Ecto neural progenitor cell (in vitro differentiated cells): ENCODE measurements around the gene PCDHGA6.
"Not testable (repeated sequence)": the region's sequence is repeated elsewhere in the genome, so short reads cannot be mapped to it uniquely, and the experiment has no call there.

Experiments used
- DNase-seq: peaks from one replicate; pipeline ENCODE4 v3.0.0-alpha.2; 2018; ENCODE audit warnings: low spot score

PCDHGA6 gene

DNA sequence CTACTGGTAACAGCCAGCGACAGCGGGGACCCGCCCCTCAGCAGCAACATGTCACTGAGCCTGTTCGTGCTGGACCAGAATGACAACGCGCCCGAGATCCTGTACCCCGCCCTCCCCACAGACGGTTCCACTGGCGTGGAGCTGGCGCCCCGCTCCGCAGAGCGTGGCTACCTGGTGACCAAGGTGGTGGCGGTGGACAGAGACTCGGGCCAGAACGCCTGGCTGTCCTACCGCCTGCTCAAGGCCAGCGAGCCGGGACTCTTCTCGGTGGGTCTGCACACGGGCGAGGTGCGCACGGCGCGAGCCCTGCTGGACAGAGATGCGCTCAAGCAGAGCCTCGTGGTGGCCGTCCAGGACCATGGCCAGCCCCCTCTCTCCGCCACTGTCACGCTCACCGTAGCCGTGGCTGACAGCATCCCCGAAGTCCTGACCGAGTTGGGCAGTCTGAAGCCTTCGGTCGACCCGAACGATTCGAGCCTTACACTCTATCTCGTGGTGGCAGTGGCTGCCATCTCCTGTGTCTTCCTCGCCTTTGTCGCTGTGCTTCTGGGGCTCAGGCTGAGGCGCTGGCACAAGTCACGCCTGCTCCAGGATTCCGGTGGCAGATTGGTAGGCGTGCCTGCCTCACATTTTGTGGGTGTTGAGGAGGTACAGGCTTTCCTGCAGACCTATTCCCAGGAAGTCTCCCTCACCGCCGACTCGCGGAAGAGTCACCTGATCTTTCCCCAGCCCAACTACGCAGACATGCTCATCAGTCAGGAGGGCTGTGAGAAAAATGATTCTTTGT lies 20.9 kb downstream of the PCDHGA6 start:
- not testable (repeated sequence) for DNase-seq

GRCh38 chr5:141397756-141398551 lies 24.3 kb downstream of the PCDHGA6 start, which contains the start of gene PCDHGB5:
TSS of gene PCDHGB5 (plus strand) at chr5:141397947. CDS start at chr5:141398128, 181 bp downstream.
- DNase-seq, result not testable (repeated sequence)

- no peak for DNase-seq
Observed at GRCh38 chr5:141398608-141399007, 24.9 kb downstream of the PCDHGA6 start.

DNA sequence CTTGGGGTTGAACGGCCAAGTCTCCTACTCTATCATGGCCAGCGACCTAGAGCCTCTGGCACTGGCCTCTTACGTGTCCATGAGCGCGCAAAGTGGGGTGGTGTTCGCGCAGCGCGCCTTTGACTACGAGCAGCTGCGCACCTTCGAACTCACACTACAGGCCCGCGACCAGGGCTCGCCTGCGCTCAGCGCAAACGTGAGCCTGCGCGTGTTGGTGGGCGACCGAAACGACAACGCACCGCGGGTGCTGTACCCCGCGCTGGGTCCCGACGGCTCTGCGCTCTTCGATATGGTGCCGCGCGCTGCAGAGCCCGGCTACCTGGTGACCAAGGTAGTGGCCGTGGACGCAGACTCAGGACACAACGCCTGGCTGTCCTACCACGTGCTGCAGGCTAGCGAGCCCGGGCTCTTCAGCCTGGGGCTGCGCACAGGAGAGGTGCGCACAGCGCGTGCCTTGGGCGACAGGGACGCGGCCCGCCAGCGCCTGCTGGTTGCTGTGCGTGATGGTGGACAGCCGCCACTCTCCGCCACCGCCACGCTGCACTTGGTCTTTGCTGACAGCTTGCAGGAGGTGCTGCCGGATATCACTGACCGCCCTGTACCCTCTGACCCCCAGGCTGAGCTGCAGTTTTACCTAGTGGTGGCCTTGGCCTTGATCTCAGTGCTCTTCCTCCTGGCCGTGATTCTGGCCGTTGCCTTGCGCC lies 26.0 kb downstream of the PCDHGA6 start:
- no peak for DNase-seq

DNA sequence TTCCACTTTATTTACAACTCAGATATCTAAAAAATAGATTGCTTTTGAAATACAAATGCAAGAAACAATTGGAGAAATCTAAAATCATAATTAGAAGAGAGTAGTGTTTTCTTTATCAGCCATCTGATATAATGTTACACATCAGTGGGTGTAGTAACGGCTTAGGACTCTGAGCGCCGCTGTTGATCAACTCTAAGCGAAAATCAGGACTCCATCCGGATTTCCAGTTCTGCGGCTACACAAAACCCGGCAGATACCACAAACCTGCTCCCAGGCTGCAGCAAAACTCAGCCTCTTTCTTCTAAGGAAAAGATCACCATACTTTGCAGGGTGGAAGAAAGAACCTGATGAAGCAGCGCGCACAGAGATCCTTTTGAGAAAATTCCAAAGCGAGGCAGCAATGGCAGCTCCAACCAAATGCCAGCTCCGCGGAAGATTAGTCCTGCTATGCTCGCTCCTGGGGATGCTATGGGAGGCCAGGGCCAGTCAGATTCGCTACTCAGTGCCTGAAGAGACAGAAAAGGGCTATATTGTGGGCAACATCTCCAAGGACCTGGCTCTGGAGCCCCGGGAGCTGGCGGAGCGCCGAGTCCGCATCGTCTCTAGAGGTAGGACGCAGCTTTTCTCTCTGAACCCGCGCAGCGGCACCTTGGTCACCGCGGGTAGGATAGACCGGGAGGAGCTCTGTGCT lies 29.0 kb downstream of the PCDHGA6 start, which contains the start of gene PCDHGA9:
TSS of gene PCDHGA9 (plus strand) at position 226 of the 691 bp plus-strand sequence. CDS start at position 401, 175 bp downstream.
- no peak for DNase-seq

- DNase-seq, result no peak
Observed at GRCh38 chr5:141403387-141403786, 29.7 kb downstream of the PCDHGA6 start.

GRCh38 chr5:141407790-141408505 lies 34.3 kb downstream of the PCDHGA6 start, which contains the start of gene PCDHGB6:
TSS of gene PCDHGB6 (plus strand) at chr5:141408021. CDS start at chr5:141408203, 182 bp downstream.
- peak; percentile 72 for DNase-seq

- DNase-seq, result no peak
Observed at GRCh38 chr5:141409598-141410306, 36.1 kb downstream of the PCDHGA6 start.

DNA sequence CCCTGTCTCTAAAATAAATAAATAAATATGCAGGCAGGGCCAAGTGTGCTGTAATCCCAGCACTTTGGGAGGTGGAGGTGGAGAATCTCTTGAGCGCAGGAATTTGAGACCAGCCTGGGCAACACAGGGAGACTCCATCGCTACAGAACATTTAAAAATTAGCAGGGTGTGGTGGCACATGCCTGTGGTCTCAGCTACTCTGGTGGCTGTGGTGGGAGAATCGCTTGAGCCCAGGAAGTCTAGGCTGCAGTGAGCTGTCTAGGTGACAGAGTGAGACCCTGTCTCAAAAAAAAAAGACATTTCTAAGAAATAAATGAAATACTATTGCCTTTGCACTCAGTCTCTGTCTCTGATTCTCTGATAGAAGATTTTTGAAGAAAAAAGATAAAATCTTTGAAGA lies 37.9 kb downstream of the PCDHGA6 start:
- no peak for DNase-seq

- no peak for DNase-seq
Observed at GRCh38 chr5:141412854-141413539, 39.3 kb downstream of the PCDHGA6 start, which contains the start of gene PCDHGA10. TSS of gene PCDHGA10 (plus strand) at chr5:141412987. CDS start at chr5:141413176, 189 bp downstream.

GRCh38 chr5:141413540-141414069 lies 39.9 kb downstream of the PCDHGA6 start:
- no peak for DNase-seq

GRCh38 chr5:141414548-141415274 lies 41.0 kb downstream of the PCDHGA6 start:
- not testable (repeated sequence) for DNase-seq

DNA sequence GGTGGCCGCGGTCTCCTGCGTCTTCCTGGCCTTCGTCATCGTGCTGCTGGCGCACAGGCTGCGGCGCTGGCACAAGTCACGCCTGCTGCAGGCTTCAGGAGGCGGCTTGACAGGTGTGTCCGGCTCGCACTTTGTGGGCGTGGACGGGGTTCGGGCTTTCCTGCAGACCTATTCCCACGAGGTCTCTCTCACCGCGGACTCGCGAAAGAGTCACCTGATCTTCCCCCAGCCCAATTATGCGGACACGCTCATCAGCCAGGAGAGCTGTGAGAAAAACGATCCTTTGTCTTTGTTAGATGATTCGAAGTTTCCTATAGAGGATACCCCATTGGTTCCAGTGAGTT lies 41.6 kb downstream of the PCDHGA6 start:
- DNase-seq, result not testable (repeated sequence)

GRCh38 chr5:141417494-141418172 lies 43.9 kb downstream of the PCDHGA6 start, which contains the start of gene PCDHGB7:
TSS of gene PCDHGB7 (plus strand) at chr5:141417677. CDS start at chr5:141417860, 183 bp downstream.
- peak; percentile 87 for DNase-seq

- DNase-seq, result no peak
Observed at GRCh38 chr5:141419074-141419880, 45.6 kb downstream of the PCDHGA6 start.

GRCh38 chr5:141420855-141421488 lies 47.3 kb downstream of the PCDHGA6 start, which contains the start of gene PCDHGA11:
TSS of gene PCDHGA11 (plus strand) at chr5:141421051. CDS start at chr5:141421228, 177 bp downstream.
- DNase-seq, result peak; percentile 63
